B cell (primary cell): ENCODE measurements around the gene RBM22. TPM values are rescaled to one million over a fixed set of nuclear protein-coding genes. Genes with fewer than 3 reads are reported as not detected.

Source experiments
- ATAC-seq: fragments of 200-7000 bp; cut with Tn5 transposase; one replicate; pipeline ENCODE4 v1.10.0; 2021; ENCODE audit warnings: low read depth, mild to moderate bottlenecking, moderate number of reproducible peaks, moderate library complexity
- CTCF ChIA-PET: fragments of 350-600 bp; sonication (Branson Sonifier 250); formaldehyde crosslinking; loops from one replicate; lab custom pipeline; 2021; ENCODE audit warnings: antibody characterized with exemption, inconsistent platforms; lab: Charles Lee
- POLR2A ChIA-PET: fragments of 350-600 bp; sonication (Branson Sonifier 250); formaldehyde crosslinking; loops from one replicate; lab custom pipeline; 2021; ENCODE audit warnings: antibody characterized with exemption; lab: Charles Lee
- DNase-seq: peaks from one replicate; pipeline ENCODE4 v3.0.0; 2013
- H2AFZ ChIP-seq: 2 replicates; pipeline ENCODE4 v1.6.1; 2012; ENCODE audit warnings: mild to moderate bottlenecking, low read depth, low read length; ENCODE audit not compliant: insufficient read depth, poor library complexity, severe bottlenecking
- H3K27ac ChIP-seq, 2 donors: 1 replicate in 1 of 2; 2 replicates in 1 of 2; pipeline ENCODE4 v1.5.1; 2012 to 2013; ENCODE audit warnings: low read length in 2 of 2, mild to moderate bottlenecking in 2 of 2, moderate library complexity in 1 of 2
- H3K27me3 ChIP-seq, 4 experiments: fragments of 200-600 bp in 1 of 4; sonication (generic) in 1 of 4; replicated peaks in 1 of 4; 1 replicate in 2 of 4; 2 replicates in 2 of 4; pipeline versions ENCODE4 v1.6.1 to v1.7.0; 2013 to 2016; ENCODE audit warnings: low read length in 3 of 4, mild to moderate bottlenecking in 2 of 4, mixed read lengths in 1 of 4, moderate library complexity in 1 of 4; ENCODE audit not compliant: insufficient read depth in 4 of 4, control insufficient read depth in 3 of 4; ENCODE audit errors: control extremely low read depth in 1 of 4
- H3K36me3 ChIP-seq, 2 experiments: replicated peaks in 1 of 2; 1 replicate in 1 of 2; 2 replicates in 1 of 2; pipeline versions ENCODE4 v1.6.1 to v1.7.1; 2013; ENCODE audit warnings: low read length in 1 of 2; ENCODE audit not compliant: insufficient read depth in 2 of 2, control insufficient read depth in 1 of 2; ENCODE audit errors: control extremely low read depth in 1 of 2, extremely low read depth in 1 of 2
- H3K4me1 ChIP-seq, 2 donors: fragments of 200-600 bp in 1 of 2; sonication (generic) in 1 of 2; 1 replicate in 1 of 2; 2 replicates in 1 of 2; pipeline versions ENCODE4 v1.5.1 to v1.6.1; 2013 to 2017; ENCODE audit warnings: low read length in 2 of 2; ENCODE audit not compliant: control insufficient read depth in 2 of 2, insufficient read depth in 2 of 2
- H3K4me2 ChIP-seq: replicated peaks from 2 replicates; pipeline ENCODE3; 2012; ENCODE audit warnings: mild to moderate bottlenecking, low read depth, low read length; ENCODE audit not compliant: poor library complexity, severe bottlenecking
- H3K4me3 ChIP-seq, 5 experiments: fragments of 200-600 bp in 1 of 5; sonication (generic) in 1 of 5; 1 replicate in 3 of 5; 2 replicates in 2 of 5; pipeline versions ENCODE4 v1.5.1 to v1.7.0; 2011 to 2016; ENCODE audit warnings: low read length in 4 of 5, mild to moderate bottlenecking in 4 of 5, low read depth in 2 of 5, control low read depth in 1 of 5, moderate library complexity in 1 of 5; ENCODE audit not compliant: insufficient read depth in 1 of 5; ENCODE audit errors: control extremely low read depth in 1 of 5, extremely low read depth in 1 of 5
- H3K79me2 ChIP-seq: fragments of 200-600 bp; sonication (generic); one replicate; pipeline ENCODE4 v1.6.0; 2016; ENCODE audit warnings: low read length; ENCODE audit not compliant: control insufficient read depth, insufficient read depth
- H3K9ac ChIP-seq: fragments of 200-600 bp; sonication (generic); 2 replicates; pipeline ENCODE4 v1.6.1; 2017; ENCODE audit warnings: mild to moderate bottlenecking, low read length, moderate library complexity
- H3K9me3 ChIP-seq, 3 donors: one replicate each; pipeline versions ENCODE4 v1.6.1 to v1.7.1; 2013; ENCODE audit warnings: low read length in 2 of 3; ENCODE audit not compliant: control insufficient read depth in 2 of 3, insufficient read depth in 1 of 3; ENCODE audit errors: control extremely low read depth in 1 of 3
- H4K20me1 ChIP-seq: 2 replicates; pipeline ENCODE4 v1.6.0; 2012; ENCODE audit warnings: mild to moderate bottlenecking, low read length; ENCODE audit not compliant: insufficient read depth, control insufficient read depth, poor library complexity, severe bottlenecking
- H3K27ac Mint-ChIP-seq: one replicate; pipeline ENCODE4 v1.8.0; 2021; ENCODE audit warnings: mixed read lengths
- H3K27me3 Mint-ChIP-seq: one replicate; pipeline ENCODE4 v1.8.0; 2021; ENCODE audit warnings: mixed read lengths
- H3K4me1 Mint-ChIP-seq: one replicate; pipeline ENCODE4 v1.8.0; 2021; ENCODE audit warnings: mixed read lengths
- H3K4me3 Mint-ChIP-seq: one replicate; pipeline ENCODE4 v1.8.0; 2021; ENCODE audit warnings: mixed read lengths
- H3K9me3 Mint-ChIP-seq: one replicate; pipeline ENCODE4 v1.8.0; 2022; ENCODE audit warnings: mixed read lengths; ENCODE audit not compliant: insufficient read depth
- CTCF ChIP-seq: fragments of 200-600 bp; IDR thresholded peaks from one replicate; pipeline ENCODE4 v1.8.0; 2022; ENCODE audit warnings: antibody characterized with exemption, mild to moderate bottlenecking
- EZH2 ChIP-seq: IDR thresholded peaks from 2 replicates; pipeline ENCODE4 v1.6.1; 2012; ENCODE audit warnings: borderline replicate concordance, low read depth, mild to moderate bottlenecking, moderate library complexity, low read length; ENCODE audit not compliant: insufficient read depth, poor library complexity, severe bottlenecking
- WGBS: methylation state at CpG from one replicate; pipeline ENCODE4 v1.1.5; 2013; ENCODE audit warnings: missing lambda C conversion rate; ENCODE audit not compliant: insufficient coverage; 5-methylcytosine and 5-hydroxymethylcytosine counted together
- intact Hi-C: fragments of 100-400 bp; cut with micrococcal nuclease; formaldehyde crosslinking; loops from one replicate; pipeline ENCODE4 v1.10.0; 2022
- polyA plus RNA-seq: library from polyadenylated mRNA; depleted of rRNA; stranded (reverse); fragments of >200 nt; gene quantifications from 2 replicates; pipeline ENCODE4 v1.2.3, GENCODE V29; 2012
- total RNA-seq, 2 donors: library from RNA; stranded (reverse); fragments of 120-200 nt in 1 of 2; gene quantifications; 1 replicate in 1 of 2; 2 replicates in 1 of 2; pipeline versions ENCODE4 v1.2.3 to v1.2.4, GENCODE V29; 2013 to 2022

RBM22 gene
- total and polyA plus RNA-seq, 2 donors (not counting 1 experiment from before 2014, with no cell fraction given): 70.6 to 89.4 TPM

- Mint-ChIP-seq H3K27me3 (no peaks in the 10 kb centered on the region), H3K27ac (no peak overlapping the region), H3K9me3 (no peaks in the 10 kb centered on the region), H3K4me3 (no peak overlapping the region), H3K4me1 (peaks cover 5% of the 10 kb centered on the region)
- H3K4me3 ChIP-seq: no peak overlapping the region
- no peak overlapping the region for H2AFZ ChIP-seq
- 95% methylated on average over 16 of the region's 16 CpGs for WGBS
- POLR2A ChIA-PET: no interaction called here
- TF ChIP-seq CTCF: no peak
- no peak for TF ChIP-seq EZH2
- ATAC-seq: no peak
- H3K27me3 ChIP-seq: no peaks in the 10 kb centered on the region
- no peak overlapping the region for H3K4me2 ChIP-seq
- H3K9ac ChIP-seq: no peak overlapping the region
- intact Hi-C loops: no loop called here
- no peaks in the 10 kb centered on the region for H3K79me2 ChIP-seq
- CTCF ChIA-PET: interaction anchor here (1.0 to 1.1 kb wide), 2 partner anchors 10 to 85 kb away, joined by 3 read pairs; no protein-coding TSS in a partner anchor
- no peak overlapping the region for H3K27ac ChIP-seq
- H3K4me1 ChIP-seq: no peaks in the 10 kb centered on the region
- H4K20me1 ChIP-seq: peaks cover 8% of the 10 kb centered on the region
- no peak for DNase-seq
- H3K36me3 ChIP-seq: peaks cover 0 to 19% of the 10 kb centered on the region in 2 experiments
- H3K9me3 ChIP-seq: no peaks in the 10 kb centered on the region
Measured at GRCh38 chr5:150648294-150649107, 52.4 kb downstream of the RBM22 start.
